GM23338 (cell line): ENCODE measurements around the gene SYNPR. TPM values are rescaled to one million over a fixed set of nuclear protein-coding genes. Genes with fewer than 3 reads are reported as not detected.

Source experiments
- ATAC-seq: fragments of 200-7000 bp; cut with Tn5 transposase; 3 replicates; pipeline ENCODE4 v1.9.1; 2020
- DNase-seq: peaks from one replicate; pipeline ENCODE4 v3.0.0-alpha.2; 2015; ENCODE audit warnings: low spot score
- H2AFZ ChIP-seq: fragments of 200-600 bp; sonication (generic); 2 replicates; pipeline ENCODE4 v1.8.0; 2016; ENCODE audit warnings: antibody characterized with exemption, mild to moderate bottlenecking, moderate library complexity
- H3F3A ChIP-seq: fragments of 200-600 bp; sonication (generic); replicated peaks from 2 replicates; pipeline ENCODE4 v1.8.0; 2017; ENCODE audit warnings: antibody characterized with exemption, mixed run types, low read depth
- H3K27ac ChIP-seq: fragments of 200-600 bp; sonication (generic); 2 replicates; pipeline ENCODE4 v1.6.1; 2016; ENCODE audit warnings: low read depth
- H3K27me3 ChIP-seq: fragments of 200-600 bp; sonication (generic); 2 replicates; pipeline ENCODE4 v1.8.0; 2016; ENCODE audit warnings: mild to moderate bottlenecking, mixed run types, moderate library complexity; ENCODE audit not compliant: insufficient read depth
- H3K36me3 ChIP-seq: fragments of 200-600 bp; sonication (generic); 2 replicates; pipeline ENCODE4 v1.8.0; 2016; ENCODE audit warnings: mild to moderate bottlenecking; ENCODE audit not compliant: insufficient read depth
- H3K4me1 ChIP-seq: fragments of 200-600 bp; sonication (generic); 2 replicates; pipeline ENCODE4 v1.8.0; 2016; ENCODE audit warnings: mild to moderate bottlenecking, moderate library complexity; ENCODE audit not compliant: insufficient read depth
- H3K4me2 ChIP-seq: fragments of 200-600 bp; sonication (generic); 2 replicates; pipeline ENCODE4 v1.7.1; 2017; ENCODE audit warnings: mixed run types
- H3K4me3 ChIP-seq: fragments of 200-600 bp; sonication (generic); 2 replicates; pipeline ENCODE4 v1.6.1; 2016; ENCODE audit warnings: mixed run types
- H3K79me2 ChIP-seq: fragments of 200-600 bp; sonication (generic); replicated peaks from 2 replicates; pipeline ENCODE4 v1.8.0; 2017; ENCODE audit warnings: mild to moderate bottlenecking; ENCODE audit not compliant: insufficient read depth
- H3K9me2 ChIP-seq: fragments of 200-600 bp; sonication (generic); 2 replicates; pipeline ENCODE4 v1.8.0; 2017; ENCODE audit not compliant: insufficient read depth
- H4K20me1 ChIP-seq: fragments of 200-600 bp; sonication (generic); replicated peaks from 2 replicates; pipeline ENCODE4 v1.8.0; 2017; ENCODE audit warnings: mild to moderate bottlenecking; ENCODE audit not compliant: insufficient read depth
- H3K27ac Mint-ChIP-seq: 2 replicates; pipeline ENCODE4 v1.8.0; 2020; ENCODE audit warnings: inconsistent platforms, mild to moderate bottlenecking, moderate library complexity, mixed read lengths
- H3K27me3 Mint-ChIP-seq: 3 replicates; pipeline ENCODE4 v1.8.0; 2022; ENCODE audit warnings: low read depth, mild to moderate bottlenecking, moderate library complexity, mixed read lengths, inconsistent platforms; ENCODE audit not compliant: insufficient read depth, poor library complexity
- H3K36me3 Mint-ChIP-seq: 3 replicates; pipeline ENCODE4 v1.8.0; 2021; ENCODE audit warnings: low read depth, mild to moderate bottlenecking, inconsistent platforms, moderate library complexity, mixed read lengths
- H3K4me1 Mint-ChIP-seq: 3 replicates; pipeline ENCODE4 v1.8.0; 2020; ENCODE audit warnings: mild to moderate bottlenecking, inconsistent platforms, mixed read lengths
- H3K4me3 Mint-ChIP-seq: 3 replicates; pipeline ENCODE4 v1.8.0; 2021; ENCODE audit warnings: moderate library complexity, mild to moderate bottlenecking, inconsistent platforms, mixed read lengths
- H3K9me3 Mint-ChIP-seq: 3 replicates; pipeline ENCODE4 v1.8.0; 2020; ENCODE audit warnings: moderate library complexity, mild to moderate bottlenecking, inconsistent platforms, mixed read lengths
- CTCF ChIP-seq, 2 experiments: fragments of 200-600 bp in 1 of 2; sonication (generic) in 1 of 2; conservative IDR thresholded peaks; 2 replicates each; pipeline versions ENCODE4 v1.5.1 to v1.6.1; 2016 to 2017; ENCODE audit warnings: antibody characterized with exemption in 2 of 2, low read depth in 2 of 2, mild to moderate bottlenecking in 2 of 2, moderate library complexity in 1 of 2
- JUNB ChIP-seq: IDR thresholded peaks from one replicate; pipeline ENCODE4 v1.6.1; 2016; ENCODE audit warnings: antibody characterized with exemption; ENCODE audit not compliant: unreplicated experiment
- NANOG ChIP-seq: IDR thresholded peaks from 2 replicates; pipeline ENCODE4 v1.6.1; 2016; ENCODE audit warnings: antibody characterized with exemption, borderline replicate concordance
- POLR2AphosphoS5 ChIP-seq: IDR thresholded peaks from 2 replicates; pipeline ENCODE4 v1.6.1; 2016; ENCODE audit warnings: antibody characterized with exemption, low read depth
- ZNF114 ChIP-seq: fragments of 250-450 bp; sonication (Bioruptor Pico); IDR thresholded peaks from 2 replicates; pipeline ENCODE4 v1.5.0; 2020; ENCODE audit warnings: mild to moderate bottlenecking, moderate library complexity
- ZNF331 ChIP-seq: fragments of 250-450 bp; sonication (Bioruptor Pico); IDR thresholded peaks from 2 replicates; pipeline ENCODE4 v1.5.0; 2020; ENCODE audit warnings: low read depth, mild to moderate bottlenecking, moderate library complexity
- polyA plus RNA-seq: library from polyadenylated mRNA; unstranded; fragments of >200 nt; fragmentation: Nextera tagmentation; extraction: Ambion mirVana; gene quantifications from 2 replicates; pipeline ENCODE4 v1.2.1, GENCODE V29; 2016
- total RNA-seq: library from RNA; depleted of rRNA; stranded (reverse); fragments of >200 nt; shearing (Covaris generic); gene quantifications from 2 replicates; pipeline ENCODE4 v1.2.3, GENCODE V29; 2014

SYNPR gene
- total and polyA plus RNA-seq, 2 experiments from 2014 or later: 0.38 to 0.55 TPM

GRCh38 chr3:63405882-63406281, 127.8 kb downstream of the SYNPR start:
- DNase-seq: peak; percentile 17

GRCh38 chr3:63413523-63413922, 135.4 kb downstream of the SYNPR start:
- peak overlapping the region; percentile 25; the same call in 1 of the 2 replicates for H3K4me3 ChIP-seq
- H3K4me2 ChIP-seq: peak overlapping the region; percentile 61
- no peaks in the 10 kb centered on the region; the same call in 1 of the 2 replicates for H3F3A ChIP-seq
- peak; percentile 40 for DNase-seq
- H3K27ac ChIP-seq: peak overlapping the region; percentile 89
- peak overlapping the region; percentile 96 for H3K27ac Mint-ChIP-seq
- H4K20me1 ChIP-seq: no peaks in the 10 kb centered on the region
- TF ChIP-seq NANOG (peak; percentile 77), CTCF (conservative IDR thresholded peaks at IDR 0.05; ENCODE audit: low read depth in 2 of 2) (no peak)
- H3K27me3 Mint-ChIP-seq: peaks cover 6% of the 10 kb centered on the region
- H3K4me1 Mint-ChIP-seq: peaks cover 30% of the 10 kb centered on the region
- H3K36me3 ChIP-seq: no peaks in the 10 kb centered on the region
- H3K9me2 ChIP-seq: peaks cover 24% of the 10 kb centered on the region
- no peaks in the 10 kb centered on the region for H3K27me3 ChIP-seq
- no peaks in the 10 kb centered on the region; the same call in 2 of the 3 replicates for H3K9me3 Mint-ChIP-seq
- H2AFZ ChIP-seq: no peak overlapping the region
- peak overlapping the region; percentile 6; the same call in 2 of the 3 replicates for H3K4me3 Mint-ChIP-seq
- peaks cover 34% of the 10 kb centered on the region for H3K4me1 ChIP-seq
- peaks cover 10% of the 10 kb centered on the region for H3K36me3 Mint-ChIP-seq
- ATAC-seq: peak; percentile 73
- H3K79me2 ChIP-seq: no peaks in the 10 kb centered on the region

More at GRCh38 chr3:63405882-63406281, 127.8 kb downstream of the SYNPR start:
- no peak for TF ChIP-seq NANOG
- no peak for TF ChIP-seq POLR2AphosphoS5
- no peak for TF ChIP-seq JUNB
- peak; percentile 21 to 65; a peak in 3 of 4 replicates for TF ChIP-seq CTCF (conservative IDR thresholded peaks at IDR 0.05; ENCODE audit: low read depth in 2 of 2)
- TF ChIP-seq ZNF114 (CRISPR knock-in tag): no peak
- no peak for TF ChIP-seq ZNF331 (CRISPR knock-in tag)
- Histone ChIP-seq H3F3A (no peaks in the 10 kb centered on the region), H3K4me2 (no peak overlapping the region), H3K36me3 (no peaks in the 10 kb centered on the region), H4K20me1 (no peaks in the 10 kb centered on the region), H3K79me2 (no peaks in the 10 kb centered on the region), H3K4me1 (no peaks in the 10 kb centered on the region), H2AFZ (no peak overlapping the region), H3K9me2 (peaks cover 24% of the 10 kb centered on the region), H3K4me3 (no peak overlapping the region), H3K27ac (no peak overlapping the region), H3K27me3 (no peaks in the 10 kb centered on the region)
- no peak overlapping the region for H3K4me3 Mint-ChIP-seq
- peaks cover 2% of the 10 kb centered on the region for H3K27me3 Mint-ChIP-seq
- no peaks in the 10 kb centered on the region for H3K4me1 Mint-ChIP-seq
- peaks cover 10% of the 10 kb centered on the region for H3K9me3 Mint-ChIP-seq
- H3K36me3 Mint-ChIP-seq: peaks cover 13% of the 10 kb centered on the region
- no peak overlapping the region for H3K27ac Mint-ChIP-seq
- no peak for ATAC-seq
